WTC11 (cell line): Measurements from ENCODE around the gene ITIH5. TPM values are rescaled to one million over a fixed set of nuclear protein-coding genes. Genes with fewer than 3 reads are reported as not detected.

Source experiments
- ATAC-seq: fragments of 200-7000 bp; cut with Tn5 transposase; 2 replicates; pipeline ENCODE4 v1.10.0; 2021; ENCODE audit warnings: mild to moderate bottlenecking, moderate library complexity
- CTCF ChIA-PET: fragments of 300-600 bp; sonication (Branson Sonifier 250); formaldehyde crosslinking; loops from one replicate; lab custom pipeline; 2021; ENCODE audit warnings: antibody characterized with exemption; lab: Charles Lee
- POLR2A ChIA-PET: fragments of 350-600 bp; sonication (Branson Sonifier 250); formaldehyde crosslinking; loops from one replicate; lab custom pipeline; 2021; ENCODE audit warnings: antibody characterized with exemption; lab: Charles Lee
- DNase-seq: peaks from one replicate; pipeline ENCODE4 v3.0.0; 2021; ENCODE audit warnings: low spot score
- H3K27ac Mint-ChIP-seq: 2 replicates; pipeline ENCODE4 v1.8.0; 2021; ENCODE audit warnings: mixed read lengths
- H3K27me3 Mint-ChIP-seq: 2 replicates; pipeline ENCODE4 v1.8.0; 2021; ENCODE audit warnings: low read depth, mild to moderate bottlenecking, moderate library complexity, mixed read lengths
- H3K36me3 Mint-ChIP-seq: 2 replicates; pipeline ENCODE4 v1.8.0; 2021; ENCODE audit warnings: mixed read lengths
- H3K4me1 Mint-ChIP-seq: 2 replicates; pipeline ENCODE4 v1.8.0; 2022; ENCODE audit warnings: mixed read lengths
- H3K4me3 Mint-ChIP-seq: 2 replicates; pipeline ENCODE4 v1.8.0; 2021; ENCODE audit warnings: mild to moderate bottlenecking, moderate library complexity, mixed read lengths
- H3K9me3 Mint-ChIP-seq: 2 replicates; pipeline ENCODE4 v1.8.0; 2021; ENCODE audit warnings: mixed read lengths
- ATF1 ChIP-seq: sonication (generic); formaldehyde crosslinking; IDR thresholded peaks from 2 replicates; pipeline ENCODE4 v1.8.1; 2023; ENCODE audit warnings: mild to moderate bottlenecking, moderate library complexity, missing genetic modification reagents
- CREB1 ChIP-seq: sonication (generic); formaldehyde crosslinking; IDR thresholded peaks from 2 replicates; pipeline ENCODE4 v1.8.0; 2023; ENCODE audit warnings: mild to moderate bottlenecking, missing genetic modification reagents
- ESRRA ChIP-seq: sonication (generic); formaldehyde crosslinking; IDR thresholded peaks from 2 replicates; pipeline ENCODE4 v1.8.1; 2022; ENCODE audit warnings: mild to moderate bottlenecking, missing genetic modification reagents, borderline replicate concordance
- FOXP1 ChIP-seq: sonication (generic); formaldehyde crosslinking; IDR thresholded peaks from 2 replicates; pipeline ENCODE4 v1.8.0; 2022; ENCODE audit warnings: missing genetic modification reagents, mild to moderate bottlenecking, moderate library complexity, borderline replicate concordance
- GRHL2 ChIP-seq: fragments of 250-450 bp; sonication (Bioruptor Pico); IDR thresholded peaks from 2 replicates; pipeline ENCODE4 v1.8.0; 2022; ENCODE audit warnings: mild to moderate bottlenecking, moderate library complexity; ENCODE audit not compliant: insufficient replicate concordance, severe bottlenecking
- GTF2I ChIP-seq: fragments of 250-450 bp; sonication (Bioruptor Pico); conservative IDR thresholded peaks from 2 replicates; pipeline ENCODE4 v1.4.0; 2021; ENCODE audit warnings: mild to moderate bottlenecking
- NR3C1 ChIP-seq: sonication (generic); formaldehyde crosslinking; conservative IDR thresholded peaks from 2 replicates; pipeline ENCODE4 v1.8.1; 2023; ENCODE audit warnings: low read depth, mild to moderate bottlenecking, missing genetic modification reagents
- OVOL2 ChIP-seq: fragments of 250-450 bp; sonication (Bioruptor Pico); IDR thresholded peaks from 2 replicates; pipeline ENCODE4 v1.9.0; 2021; ENCODE audit warnings: mild to moderate bottlenecking, borderline replicate concordance
- RORB ChIP-seq: fragments of 250-450 bp; sonication (Bioruptor Pico); IDR thresholded peaks from 2 replicates; pipeline ENCODE4 v1.9.0; 2021; ENCODE audit warnings: mild to moderate bottlenecking
- TP53 ChIP-seq: sonication (generic); formaldehyde crosslinking; IDR thresholded peaks from 2 replicates; pipeline ENCODE4 v1.8.1; 2023; ENCODE audit warnings: mild to moderate bottlenecking, missing genetic modification reagents
- ZNF423 ChIP-seq: fragments of 250-450 bp; sonication (Bioruptor Pico); IDR thresholded peaks from 2 replicates; pipeline ENCODE4 v2.1.2; 2022; ENCODE audit warnings: mild to moderate bottlenecking, moderate library complexity
- total RNA-seq: library from RNA; stranded (reverse); gene quantifications from 3 replicates; pipeline ENCODE4 v1.2.3, GENCODE V29; 2021
- TF ChIP-seq, protein P1 (sequence below): sonication (generic); formaldehyde crosslinking; IDR thresholded peaks from 2 replicates; pipeline ENCODE4 v1.8.0; 2022; ENCODE audit warnings: mild to moderate bottlenecking, missing genetic modification reagents
- TF ChIP-seq, protein P2 (sequence below): sonication (generic); formaldehyde crosslinking; IDR thresholded peaks from 2 replicates; pipeline ENCODE4 v1.8.1; 2023; ENCODE audit warnings: mild to moderate bottlenecking, missing genetic modification reagents, borderline replicate concordance
- TF ChIP-seq, protein P3 (sequence below): fragments of 250-450 bp; sonication (Bioruptor Pico); IDR thresholded peaks from 2 replicates; pipeline ENCODE4 v1.9.0; 2021; ENCODE audit warnings: mild to moderate bottlenecking
- TF ChIP-seq, protein P4 (sequence below): sonication (generic); formaldehyde crosslinking; IDR thresholded peaks from 2 replicates; pipeline ENCODE4 v1.8.0; 2023; ENCODE audit warnings: missing genetic modification reagents, mild to moderate bottlenecking, borderline replicate concordance
- TF ChIP-seq, protein P5 (sequence below): fragments of 250-450 bp; sonication (Bioruptor Pico); IDR thresholded peaks from 2 replicates; pipeline ENCODE4 v1.9.0; 2021; ENCODE audit warnings: mild to moderate bottlenecking
- TF ChIP-seq, protein P6 (sequence below): sonication (generic); formaldehyde crosslinking; IDR thresholded peaks from 2 replicates; pipeline ENCODE4 v1.8.0; 2022; ENCODE audit warnings: missing genetic modification reagents

ITIH5 gene
- total RNA-seq, 1 experiment from 2014 or later, result 3.1 TPM

DNA sequence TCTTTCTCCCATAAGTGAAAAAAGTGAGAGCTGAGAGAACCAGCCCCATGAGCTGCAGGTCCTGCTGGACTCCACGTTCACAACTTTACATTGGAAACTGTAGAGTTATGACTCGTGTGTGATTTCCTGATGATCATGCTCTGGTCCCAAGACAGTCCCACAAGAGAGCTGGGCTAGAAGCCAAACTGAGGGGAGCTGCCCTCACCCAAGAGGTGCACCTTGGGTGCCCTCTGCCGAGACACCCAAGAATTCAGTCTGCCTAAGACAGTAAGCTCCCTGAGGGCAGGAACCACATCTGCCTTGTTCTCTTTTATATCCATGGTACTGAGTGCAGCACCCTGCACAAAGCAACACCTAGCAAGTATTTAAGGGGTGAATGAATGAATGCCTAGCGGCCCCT, 143.1 kb downstream of the ITIH5 start (continued):
- TF ChIP-seq, protein P1, sequence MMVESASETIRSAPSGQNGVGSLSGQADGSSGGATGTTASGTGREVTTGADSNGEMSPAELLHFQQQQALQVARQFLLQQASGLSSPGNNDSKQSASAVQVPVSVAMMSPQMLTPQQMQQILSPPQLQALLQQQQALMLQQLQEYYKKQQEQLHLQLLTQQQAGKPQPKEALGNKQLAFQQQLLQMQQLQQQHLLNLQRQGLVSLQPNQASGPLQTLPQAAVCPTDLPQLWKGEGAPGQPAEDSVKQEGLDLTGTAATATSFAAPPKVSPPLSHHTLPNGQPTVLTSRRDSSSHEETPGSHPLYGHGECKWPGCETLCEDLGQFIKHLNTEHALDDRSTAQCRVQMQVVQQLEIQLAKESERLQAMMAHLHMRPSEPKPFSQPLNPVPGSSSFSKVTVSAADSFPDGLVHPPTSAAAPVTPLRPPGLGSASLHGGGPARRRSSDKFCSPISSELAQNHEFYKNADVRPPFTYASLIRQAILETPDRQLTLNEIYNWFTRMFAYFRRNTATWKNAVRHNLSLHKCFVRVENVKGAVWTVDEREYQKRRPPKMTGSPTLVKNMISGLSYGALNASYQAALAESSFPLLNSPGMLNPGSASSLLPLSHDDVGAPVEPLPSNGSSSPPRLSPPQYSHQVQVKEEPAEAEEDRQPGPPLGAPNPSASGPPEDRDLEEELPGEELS, result no peak
- TF ChIP-seq ZNF423, result no peak
- TF ChIP-seq, protein P2, sequence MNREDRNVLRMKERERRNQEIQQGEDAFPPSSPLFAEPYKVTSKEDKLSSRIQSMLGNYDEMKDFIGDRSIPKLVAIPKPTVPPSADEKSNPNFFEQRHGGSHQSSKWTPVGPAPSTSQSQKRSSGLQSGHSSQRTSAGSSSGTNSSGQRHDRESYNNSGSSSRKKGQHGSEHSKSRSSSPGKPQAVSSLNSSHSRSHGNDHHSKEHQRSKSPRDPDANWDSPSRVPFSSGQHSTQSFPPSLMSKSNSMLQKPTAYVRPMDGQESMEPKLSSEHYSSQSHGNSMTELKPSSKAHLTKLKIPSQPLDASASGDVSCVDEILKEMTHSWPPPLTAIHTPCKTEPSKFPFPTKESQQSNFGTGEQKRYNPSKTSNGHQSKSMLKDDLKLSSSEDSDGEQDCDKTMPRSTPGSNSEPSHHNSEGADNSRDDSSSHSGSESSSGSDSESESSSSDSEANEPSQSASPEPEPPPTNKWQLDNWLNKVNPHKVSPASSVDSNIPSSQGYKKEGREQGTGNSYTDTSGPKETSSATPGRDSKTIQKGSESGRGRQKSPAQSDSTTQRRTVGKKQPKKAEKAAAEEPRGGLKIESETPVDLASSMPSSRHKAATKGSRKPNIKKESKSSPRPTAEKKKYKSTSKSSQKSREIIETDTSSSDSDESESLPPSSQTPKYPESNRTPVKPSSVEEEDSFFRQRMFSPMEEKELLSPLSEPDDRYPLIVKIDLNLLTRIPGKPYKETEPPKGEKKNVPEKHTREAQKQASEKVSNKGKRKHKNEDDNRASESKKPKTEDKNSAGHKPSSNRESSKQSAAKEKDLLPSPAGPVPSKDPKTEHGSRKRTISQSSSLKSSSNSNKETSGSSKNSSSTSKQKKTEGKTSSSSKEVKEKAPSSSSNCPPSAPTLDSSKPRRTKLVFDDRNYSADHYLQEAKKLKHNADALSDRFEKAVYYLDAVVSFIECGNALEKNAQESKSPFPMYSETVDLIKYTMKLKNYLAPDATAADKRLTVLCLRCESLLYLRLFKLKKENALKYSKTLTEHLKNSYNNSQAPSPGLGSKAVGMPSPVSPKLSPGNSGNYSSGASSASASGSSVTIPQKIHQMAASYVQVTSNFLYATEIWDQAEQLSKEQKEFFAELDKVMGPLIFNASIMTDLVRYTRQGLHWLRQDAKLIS (CRISPR knock-in tag), result no peak

DNA sequence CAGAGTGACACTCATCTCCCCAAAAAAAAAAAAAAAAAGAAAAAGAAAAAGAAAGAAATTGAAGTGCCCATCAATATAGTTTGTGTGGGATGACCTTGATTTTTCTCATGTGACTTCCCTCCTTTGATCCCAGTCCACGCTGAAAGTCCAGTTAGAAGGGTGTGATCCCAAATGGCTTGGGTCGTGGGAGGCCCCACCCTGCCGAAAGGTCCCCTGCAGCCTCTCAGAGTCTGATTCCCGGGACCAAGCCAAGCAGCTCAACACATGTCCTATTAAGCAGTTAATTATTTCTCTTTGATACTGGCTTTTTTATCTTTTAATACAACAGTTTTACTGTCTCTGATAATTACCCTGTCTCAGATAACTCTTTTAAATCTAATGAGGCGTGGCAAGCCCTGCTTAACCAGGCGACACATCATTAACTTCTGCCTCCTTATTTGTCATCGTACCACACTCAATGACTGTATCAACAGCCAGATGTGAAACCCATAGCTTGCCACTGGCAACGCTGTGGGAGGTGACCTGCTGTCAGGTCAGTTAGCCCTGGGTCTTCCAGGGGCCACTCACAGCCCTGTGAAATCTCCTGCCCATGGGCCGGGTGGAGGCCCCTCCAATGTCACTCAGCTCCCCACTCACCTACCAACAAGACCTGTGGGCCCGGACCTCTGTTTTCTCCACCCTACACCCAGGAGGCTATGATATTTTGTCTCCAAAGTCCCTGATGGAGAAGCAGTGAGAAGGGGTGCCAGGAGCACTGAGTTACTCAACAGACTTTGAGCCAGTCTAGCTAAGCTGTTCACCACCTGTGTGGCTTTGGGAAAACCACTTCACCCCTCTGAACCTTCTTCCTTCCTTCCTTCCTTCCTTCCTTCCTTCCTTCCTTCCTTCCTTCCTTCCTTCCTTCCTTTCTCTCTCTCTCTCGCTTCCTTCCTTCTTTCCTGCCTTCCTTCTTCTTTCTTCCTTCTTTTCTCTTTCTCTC, 146.0 kb downstream of the ITIH5 start:
- Mint-ChIP-seq H3K4me3 (no peak overlapping the region), H3K27ac (no peak overlapping the region), H3K36me3 (no peaks in the 10 kb centered on the region), H3K27me3 (no peaks in the 10 kb centered on the region), H3K9me3 (0 out of 2 replicates have a peak, but pooled peaks cover 3% of the 10 kb centered on the region), H3K4me1 (peaks cover 4% of the 10 kb centered on the region; the same call in 1 of the 2 replicates)
- ChIA-PET CTCF (interaction anchor here (1.4 kb wide), 1 partner anchor 96 kb away, joined by 4 read pairs; no protein-coding TSS in a partner anchor), POLR2A (interaction anchor here (0.7 kb wide), 1 partner anchor 1544 kb away, joined by 3 read pairs; no protein-coding TSS in a partner anchor)
- no peak for ATAC-seq
- DNase-seq, result no peak
- TF ChIP-seq TP53 (CRISPR knock-in tag) (no peak), ESRRA (CRISPR knock-in tag) (no peak), ATF1 (CRISPR knock-in tag) (no peak), CREB1 (no peak), FOXP1 (CRISPR knock-in tag) (no peak), NR3C1 (CRISPR knock-in tag) (no peak), GTF2I (CRISPR knock-in tag) (no peak), RORB (CRISPR knock-in tag) (no peak), OVOL2 (CRISPR knock-in tag) (no peak), GRHL2 (CRISPR knock-in tag) (no peak)
- TF ChIP-seq, protein P3, sequence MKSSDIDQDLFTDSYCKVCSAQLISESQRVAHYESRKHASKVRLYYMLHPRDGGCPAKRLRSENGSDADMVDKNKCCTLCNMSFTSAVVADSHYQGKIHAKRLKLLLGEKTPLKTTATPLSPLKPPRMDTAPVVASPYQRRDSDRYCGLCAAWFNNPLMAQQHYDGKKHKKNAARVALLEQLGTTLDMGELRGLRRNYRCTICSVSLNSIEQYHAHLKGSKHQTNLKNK (CRISPR knock-in tag), result no peak
- TF ChIP-seq, protein P4, sequence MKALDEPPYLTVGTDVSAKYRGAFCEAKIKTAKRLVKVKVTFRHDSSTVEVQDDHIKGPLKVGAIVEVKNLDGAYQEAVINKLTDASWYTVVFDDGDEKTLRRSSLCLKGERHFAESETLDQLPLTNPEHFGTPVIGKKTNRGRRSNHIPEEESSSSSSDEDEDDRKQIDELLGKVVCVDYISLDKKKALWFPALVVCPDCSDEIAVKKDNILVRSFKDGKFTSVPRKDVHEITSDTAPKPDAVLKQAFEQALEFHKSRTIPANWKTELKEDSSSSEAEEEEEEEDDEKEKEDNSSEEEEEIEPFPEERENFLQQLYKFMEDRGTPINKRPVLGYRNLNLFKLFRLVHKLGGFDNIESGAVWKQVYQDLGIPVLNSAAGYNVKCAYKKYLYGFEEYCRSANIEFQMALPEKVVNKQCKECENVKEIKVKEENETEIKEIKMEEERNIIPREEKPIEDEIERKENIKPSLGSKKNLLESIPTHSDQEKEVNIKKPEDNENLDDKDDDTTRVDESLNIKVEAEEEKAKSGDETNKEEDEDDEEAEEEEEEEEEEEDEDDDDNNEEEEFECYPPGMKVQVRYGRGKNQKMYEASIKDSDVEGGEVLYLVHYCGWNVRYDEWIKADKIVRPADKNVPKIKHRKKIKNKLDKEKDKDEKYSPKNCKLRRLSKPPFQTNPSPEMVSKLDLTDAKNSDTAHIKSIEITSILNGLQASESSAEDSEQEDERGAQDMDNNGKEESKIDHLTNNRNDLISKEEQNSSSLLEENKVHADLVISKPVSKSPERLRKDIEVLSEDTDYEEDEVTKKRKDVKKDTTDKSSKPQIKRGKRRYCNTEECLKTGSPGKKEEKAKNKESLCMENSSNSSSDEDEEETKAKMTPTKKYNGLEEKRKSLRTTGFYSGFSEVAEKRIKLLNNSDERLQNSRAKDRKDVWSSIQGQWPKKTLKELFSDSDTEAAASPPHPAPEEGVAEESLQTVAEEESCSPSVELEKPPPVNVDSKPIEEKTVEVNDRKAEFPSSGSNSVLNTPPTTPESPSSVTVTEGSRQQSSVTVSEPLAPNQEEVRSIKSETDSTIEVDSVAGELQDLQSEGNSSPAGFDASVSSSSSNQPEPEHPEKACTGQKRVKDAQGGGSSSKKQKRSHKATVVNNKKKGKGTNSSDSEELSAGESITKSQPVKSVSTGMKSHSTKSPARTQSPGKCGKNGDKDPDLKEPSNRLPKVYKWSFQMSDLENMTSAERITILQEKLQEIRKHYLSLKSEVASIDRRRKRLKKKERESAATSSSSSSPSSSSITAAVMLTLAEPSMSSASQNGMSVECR (CRISPR knock-in tag), result no peak
- TF ChIP-seq, protein P5, sequence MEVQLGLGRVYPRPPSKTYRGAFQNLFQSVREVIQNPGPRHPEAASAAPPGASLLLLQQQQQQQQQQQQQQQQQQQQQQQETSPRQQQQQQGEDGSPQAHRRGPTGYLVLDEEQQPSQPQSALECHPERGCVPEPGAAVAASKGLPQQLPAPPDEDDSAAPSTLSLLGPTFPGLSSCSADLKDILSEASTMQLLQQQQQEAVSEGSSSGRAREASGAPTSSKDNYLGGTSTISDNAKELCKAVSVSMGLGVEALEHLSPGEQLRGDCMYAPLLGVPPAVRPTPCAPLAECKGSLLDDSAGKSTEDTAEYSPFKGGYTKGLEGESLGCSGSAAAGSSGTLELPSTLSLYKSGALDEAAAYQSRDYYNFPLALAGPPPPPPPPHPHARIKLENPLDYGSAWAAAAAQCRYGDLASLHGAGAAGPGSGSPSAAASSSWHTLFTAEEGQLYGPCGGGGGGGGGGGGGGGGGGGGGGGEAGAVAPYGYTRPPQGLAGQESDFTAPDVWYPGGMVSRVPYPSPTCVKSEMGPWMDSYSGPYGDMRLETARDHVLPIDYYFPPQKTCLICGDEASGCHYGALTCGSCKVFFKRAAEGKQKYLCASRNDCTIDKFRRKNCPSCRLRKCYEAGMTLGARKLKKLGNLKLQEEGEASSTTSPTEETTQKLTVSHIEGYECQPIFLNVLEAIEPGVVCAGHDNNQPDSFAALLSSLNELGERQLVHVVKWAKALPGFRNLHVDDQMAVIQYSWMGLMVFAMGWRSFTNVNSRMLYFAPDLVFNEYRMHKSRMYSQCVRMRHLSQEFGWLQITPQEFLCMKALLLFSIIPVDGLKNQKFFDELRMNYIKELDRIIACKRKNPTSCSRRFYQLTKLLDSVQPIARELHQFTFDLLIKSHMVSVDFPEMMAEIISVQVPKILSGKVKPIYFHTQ (CRISPR knock-in tag), result no peak
- TF ChIP-seq, protein P6, sequence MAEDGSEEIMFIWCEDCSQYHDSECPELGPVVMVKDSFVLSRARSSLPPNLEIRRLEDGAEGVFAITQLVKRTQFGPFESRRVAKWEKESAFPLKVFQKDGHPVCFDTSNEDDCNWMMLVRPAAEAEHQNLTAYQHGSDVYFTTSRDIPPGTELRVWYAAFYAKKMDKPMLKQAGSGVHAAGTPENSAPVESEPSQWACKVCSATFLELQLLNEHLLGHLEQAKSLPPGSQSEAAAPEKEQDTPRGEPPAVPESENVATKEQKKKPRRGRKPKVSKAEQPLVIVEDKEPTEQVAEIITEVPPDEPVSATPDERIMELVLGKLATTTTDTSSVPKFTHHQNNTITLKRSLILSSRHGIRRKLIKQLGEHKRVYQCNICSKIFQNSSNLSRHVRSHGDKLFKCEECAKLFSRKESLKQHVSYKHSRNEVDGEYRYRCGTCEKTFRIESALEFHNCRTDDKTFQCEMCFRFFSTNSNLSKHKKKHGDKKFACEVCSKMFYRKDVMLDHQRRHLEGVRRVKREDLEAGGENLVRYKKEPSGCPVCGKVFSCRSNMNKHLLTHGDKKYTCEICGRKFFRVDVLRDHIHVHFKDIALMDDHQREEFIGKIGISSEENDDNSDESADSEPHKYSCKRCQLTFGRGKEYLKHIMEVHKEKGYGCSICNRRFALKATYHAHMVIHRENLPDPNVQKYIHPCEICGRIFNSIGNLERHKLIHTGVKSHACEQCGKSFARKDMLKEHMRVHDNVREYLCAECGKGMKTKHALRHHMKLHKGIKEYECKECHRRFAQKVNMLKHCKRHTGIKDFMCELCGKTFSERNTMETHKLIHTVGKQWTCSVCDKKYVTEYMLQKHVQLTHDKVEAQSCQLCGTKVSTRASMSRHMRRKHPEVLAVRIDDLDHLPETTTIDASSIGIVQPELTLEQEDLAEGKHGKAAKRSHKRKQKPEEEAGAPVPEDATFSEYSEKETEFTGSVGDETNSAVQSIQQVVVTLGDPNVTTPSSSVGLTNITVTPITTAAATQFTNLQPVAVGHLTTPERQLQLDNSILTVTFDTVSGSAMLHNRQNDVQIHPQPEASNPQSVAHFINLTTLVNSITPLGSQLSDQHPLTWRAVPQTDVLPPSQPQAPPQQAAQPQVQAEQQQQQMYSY (CRISPR knock-in tag), result no peak
